GM21515 (cell line): ENCODE results near the gene MATN4.

Experiments used
- ATAC-seq: cut with Tn5 transposase; IDR thresholded peaks from one replicate; pipeline ENCODE4 v1.9.1; 2021; ENCODE audit not compliant: unreplicated experiment

The MATN4 gene

GRCh38 chr20:45254383-45255262, 53.5 kb downstream of the MATN4 start, which contains the start of gene SLPI:
TSS of gene SLPI (minus strand) at chr20:45254564. CDS start at chr20:45254543, 21 bp downstream.
- ATAC-seq = no peak

DNA sequence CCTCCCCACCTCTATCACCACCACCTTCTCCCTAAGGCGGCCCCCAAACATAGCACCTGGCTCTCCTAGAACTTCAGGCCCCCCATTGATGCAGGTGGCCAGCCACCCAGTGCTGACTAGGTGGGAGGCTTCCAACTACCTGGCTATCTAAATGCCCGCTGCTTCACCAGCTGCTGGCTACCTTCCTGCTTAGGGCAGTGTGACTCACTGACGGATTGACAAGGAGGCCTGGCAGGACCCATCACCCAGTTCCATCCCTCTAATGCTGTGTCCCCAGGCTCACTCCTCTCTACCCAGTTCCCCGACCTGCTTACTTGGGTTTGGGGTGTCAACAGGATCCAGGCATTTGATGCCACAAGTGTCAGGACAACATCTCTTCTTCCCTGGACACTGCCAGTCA, 54.8 kb downstream of the MATN4 start:
- ATAC-seq = no peak

DNA sequence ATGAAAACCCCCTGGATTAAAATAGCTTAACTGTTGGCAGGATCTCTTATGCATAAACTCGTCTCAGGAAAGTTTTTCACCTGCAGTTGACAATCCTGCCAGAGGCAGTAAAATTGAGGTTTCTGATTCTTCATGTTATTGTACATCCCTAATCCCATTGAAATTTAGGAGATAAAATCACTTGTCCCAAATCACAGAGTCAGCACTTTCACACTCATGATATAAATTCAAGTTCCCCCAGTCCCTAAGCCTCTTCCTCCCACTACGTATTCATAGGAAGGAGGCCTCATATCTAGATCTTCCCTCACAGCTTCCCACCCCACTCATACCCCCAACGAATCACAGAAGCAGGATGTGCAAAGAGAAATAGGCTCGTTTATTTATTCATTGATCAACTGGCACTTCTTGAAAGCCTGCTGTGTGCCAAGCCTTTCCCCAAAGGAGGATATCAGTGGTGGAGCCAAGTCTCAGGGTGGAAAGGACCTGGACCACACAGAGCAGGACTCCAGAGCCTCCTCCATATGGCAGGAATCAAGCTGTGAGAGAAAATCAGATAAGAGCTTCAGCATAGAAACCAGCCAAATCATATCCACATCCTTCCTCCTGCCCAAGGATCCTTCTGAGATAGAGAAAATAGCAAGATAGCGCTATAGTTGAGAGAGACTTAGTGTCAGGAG, 56.1 kb downstream of the MATN4 start:
- ATAC-seq = no peak

DNA sequence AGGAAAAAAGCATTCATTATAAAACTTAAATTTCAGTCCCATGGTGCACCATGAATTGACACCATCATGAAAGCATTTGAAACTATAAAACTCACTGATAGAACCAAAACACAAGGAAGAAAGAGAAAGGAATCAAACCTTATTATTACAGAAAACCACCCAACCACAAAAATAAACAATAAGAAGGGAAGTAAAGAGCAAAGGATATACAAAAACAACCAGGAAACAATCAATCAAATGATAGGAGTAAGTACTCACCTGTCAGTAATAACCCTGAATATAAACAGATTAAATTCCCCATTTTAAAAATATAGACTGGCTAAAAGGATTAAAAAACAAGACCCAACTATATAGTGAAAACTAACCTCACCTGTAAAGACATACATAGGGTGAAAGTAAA, 59.5 kb downstream of the MATN4 start:
- no peak for ATAC-seq

- ATAC-seq = no peak
These were observed 60.2 kb downstream of the MATN4 start for GRCh38 chr20:45247865-45248264.

DNA sequence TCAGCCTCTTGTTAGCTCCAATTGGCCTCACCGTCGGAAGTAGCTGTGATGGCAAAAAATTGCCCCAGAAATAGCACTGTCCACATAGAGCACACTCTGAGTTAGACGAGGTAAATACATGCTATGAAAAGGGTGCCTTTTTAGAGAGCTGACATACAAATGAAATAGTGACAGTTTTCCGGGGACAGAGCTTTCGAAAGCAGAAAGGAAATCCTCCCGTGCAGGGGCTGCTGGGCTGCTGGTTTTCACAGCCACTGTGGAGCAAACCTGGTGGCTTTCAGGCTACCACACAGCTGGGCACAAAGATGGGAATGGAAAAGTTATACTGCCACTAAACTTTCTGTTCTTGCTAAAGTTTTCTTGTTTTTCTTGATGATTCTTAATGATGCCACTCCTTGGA, 62.0 kb downstream of the MATN4 start:
- no peak for ATAC-seq
